HG03095 (cell line): ENCODE results near the gene ZNF799.
"Not testable (repeated sequence)": the region's sequence is repeated elsewhere in the genome, so short reads cannot be mapped to it uniquely, and the experiment has no call there.

Experiments
- ATAC-seq: cut with Tn5 transposase; IDR thresholded peaks from one replicate; pipeline ENCODE4 v1.9.1; 2021; ENCODE audit warnings: moderate library complexity; ENCODE audit not compliant: unreplicated experiment

The ZNF799 gene

GRCh38 chr19:12400633-12401502 lies at the start of gene ZNF799:
ZNF799 (minus strand) TSS chr19:12401271; CDS start chr19:12401070, 201 bp downstream.
- ATAC-seq, result peak; percentile 86

GRCh38 chr19:12450844-12451243 lies 49.8 kb upstream of the ZNF799 start:
- no peak for ATAC-seq

GRCh38 chr19:12448808-12449207 lies 47.7 kb upstream of the ZNF799 start:
- no peak for ATAC-seq

GRCh38 chr19:12440541-12441316 lies 39.7 kb upstream of the ZNF799 start, which contains the start of gene ZNF443:
ZNF443 (minus strand) TSS chr19:12441021; CDS start chr19:12440914, 107 bp downstream.
- peak; percentile 92 for ATAC-seq

DNA sequence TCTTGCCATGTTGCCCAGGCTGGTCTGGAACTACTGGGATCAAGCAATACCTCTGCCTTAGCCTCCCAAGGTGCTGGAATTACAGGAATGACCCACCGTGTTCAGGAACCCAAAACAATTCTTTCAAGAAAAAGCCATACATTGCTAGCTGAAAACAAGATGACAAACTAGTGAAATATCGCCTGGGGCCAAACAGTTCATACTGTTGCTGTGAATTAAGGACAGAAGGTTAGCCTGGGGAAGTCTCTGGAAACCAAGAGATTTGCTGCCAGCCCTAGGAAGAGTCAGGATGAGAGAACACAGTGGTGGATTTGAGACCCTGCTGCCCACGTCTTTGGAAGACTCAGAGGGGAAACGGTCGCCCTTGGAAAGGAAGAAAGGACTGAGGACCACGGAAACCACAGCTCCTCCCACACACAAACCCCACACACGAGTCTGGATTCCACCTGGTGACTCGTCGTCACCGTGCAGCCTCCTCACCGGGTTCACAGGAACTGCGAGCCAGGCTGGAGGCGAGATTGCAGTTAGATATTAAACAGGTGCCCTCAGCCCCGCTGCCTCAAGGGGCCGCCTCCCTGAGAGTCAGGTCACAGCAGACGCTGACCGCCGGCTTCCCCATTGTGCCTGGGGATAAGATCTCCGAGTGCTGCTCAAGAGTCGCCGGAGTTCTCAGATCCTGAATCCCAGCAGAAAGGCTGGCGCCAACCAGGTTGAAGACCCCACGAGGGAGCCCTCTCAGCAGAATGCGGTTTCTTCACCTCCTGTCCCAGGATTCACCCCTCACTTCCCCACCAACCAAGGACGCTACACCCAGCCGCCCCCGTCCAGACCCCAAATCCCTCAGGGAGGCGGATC lies 38.8 kb upstream of the ZNF799 start:
- not testable (repeated sequence) for ATAC-seq

DNA sequence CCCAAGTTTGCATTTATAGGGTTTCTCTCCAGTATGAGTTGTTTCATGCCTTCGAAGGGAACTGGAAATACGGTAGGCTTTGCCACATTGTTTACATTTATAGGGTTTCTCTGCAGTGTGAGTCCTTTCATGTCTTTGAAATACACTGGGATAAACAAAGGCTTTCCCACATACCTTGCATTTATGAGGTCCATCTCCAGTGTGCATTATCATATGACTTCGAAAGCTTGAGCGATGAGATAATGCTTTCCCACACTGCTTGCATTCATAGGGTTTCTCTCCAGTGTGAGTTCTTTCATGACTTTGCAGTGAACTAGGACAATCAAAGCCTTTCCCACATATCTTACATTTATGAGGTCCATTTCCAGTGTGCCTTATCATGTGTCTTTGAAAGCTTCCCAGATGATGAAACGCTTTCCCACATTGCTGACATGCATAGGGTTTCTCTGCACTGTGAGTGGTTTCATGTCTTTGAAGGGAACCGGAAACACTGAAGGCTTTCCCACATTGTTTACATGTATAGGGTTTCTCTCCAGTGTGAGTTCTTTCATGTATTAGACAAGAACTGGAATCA lies 29.7 kb upstream of the ZNF799 start:
- ATAC-seq, result not testable (repeated sequence)

- no peak for ATAC-seq
Observed at GRCh38 chr19:12425888-12426274, 24.8 kb upstream of the ZNF799 start.

GRCh38 chr19:12425236-12425887 lies 24.3 kb upstream of the ZNF799 start:
- ATAC-seq, result no peak

GRCh38 chr19:12417273-12417672 lies 16.2 kb upstream of the ZNF799 start:
- ATAC-seq, result not testable (repeated sequence)

- ATAC-seq, result no peak
Observed at GRCh38 chr19:12411893-12412292, 10.8 kb upstream of the ZNF799 start.

GRCh38 chr19:12399901-12400632 lies 1.0 kb downstream of the ZNF799 start:
- ATAC-seq, result not testable (repeated sequence)

GRCh38 chr19:12391148-12391547 lies 9.9 kb downstream of the ZNF799 start:
- not testable (repeated sequence) for ATAC-seq

DNA sequence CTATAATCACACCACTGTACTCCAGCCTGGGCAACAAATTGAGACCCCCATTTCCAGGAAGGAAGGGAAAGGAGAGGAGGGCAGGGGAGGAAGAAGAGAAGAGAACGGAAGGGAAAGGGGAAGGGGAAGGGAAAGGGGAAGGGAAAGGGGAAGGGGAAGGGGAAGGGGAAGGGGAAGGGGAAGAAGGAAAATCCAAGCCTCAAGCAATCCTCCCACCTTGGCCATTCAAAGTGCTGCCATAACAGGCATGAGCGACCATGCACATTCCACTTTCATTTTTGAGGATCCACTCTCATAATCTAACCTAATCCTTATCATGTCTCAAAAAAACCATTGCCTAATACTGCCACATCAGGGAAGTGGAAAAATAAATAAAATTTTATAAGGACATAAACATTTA lies 14.7 kb downstream of the ZNF799 start:
- ATAC-seq, result not testable (repeated sequence)

DNA sequence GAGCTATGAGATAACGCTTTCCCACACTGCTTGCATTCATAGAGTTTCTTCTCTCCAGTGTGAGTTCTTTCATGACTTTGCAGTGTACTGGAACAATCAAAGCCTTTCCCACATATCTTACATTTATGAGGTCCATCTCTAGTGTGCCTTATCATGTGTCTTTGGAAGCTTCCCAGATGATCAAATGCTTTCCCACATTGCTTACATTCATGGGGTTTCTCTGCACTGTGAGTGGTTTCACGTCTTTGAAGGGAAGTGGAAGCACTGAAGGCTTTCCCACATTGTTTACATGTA lies 20.7 kb downstream of the ZNF799 start:
- ATAC-seq, result no peak

DNA sequence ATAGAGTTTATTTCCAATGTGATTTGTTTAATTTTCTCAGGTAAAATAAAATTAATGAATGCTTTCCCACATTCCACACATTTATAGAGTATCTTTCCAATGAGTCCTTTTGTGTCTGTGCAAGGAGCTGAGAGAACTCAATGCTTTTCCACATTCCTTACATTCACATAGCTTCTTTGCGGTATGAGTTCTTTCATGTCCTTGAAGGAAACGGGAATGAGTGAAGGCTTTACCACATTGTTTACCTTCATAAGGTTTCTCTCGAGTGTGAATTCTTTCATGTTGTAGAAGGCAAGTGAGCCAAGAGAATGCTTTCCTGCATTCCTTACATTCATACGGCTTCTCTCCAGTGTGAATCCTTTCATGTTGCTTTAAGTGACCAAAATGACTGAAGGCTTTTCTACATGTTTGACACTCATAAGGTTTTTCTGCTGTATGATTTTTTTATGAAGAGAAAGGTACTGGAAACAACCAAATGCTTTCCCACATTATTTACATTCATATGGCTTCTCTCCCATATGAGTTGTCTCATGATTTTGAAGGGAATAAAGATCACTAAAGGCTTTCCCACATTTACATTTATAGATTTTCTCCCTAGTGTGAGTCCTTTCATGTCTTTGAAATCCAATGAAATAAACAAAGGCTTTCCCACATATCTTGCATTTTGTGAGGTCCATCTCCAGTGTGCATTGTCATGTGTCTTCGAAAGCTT lies 21.2 kb downstream of the ZNF799 start:
- ATAC-seq, result no peak

DNA sequence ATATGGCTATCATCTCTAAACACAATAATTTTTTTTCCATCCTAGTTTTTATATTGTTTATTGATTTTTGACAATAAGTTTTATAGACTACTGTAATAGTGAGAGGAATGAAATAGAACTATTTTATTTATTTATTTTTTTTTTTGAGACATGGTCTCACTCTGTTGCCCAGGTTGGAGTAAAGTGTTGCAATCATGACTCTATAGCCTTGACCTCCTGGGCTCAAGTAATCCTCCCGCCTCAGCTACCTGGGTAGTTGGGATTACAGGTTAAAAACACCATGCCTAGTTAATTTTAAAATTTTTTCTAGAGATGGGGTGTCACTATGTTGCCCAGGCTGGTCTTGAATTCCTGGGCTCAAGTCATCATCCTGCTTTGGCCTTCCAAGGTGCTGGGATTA lies 27.0 kb downstream of the ZNF799 start:
- no peak for ATAC-seq

DNA sequence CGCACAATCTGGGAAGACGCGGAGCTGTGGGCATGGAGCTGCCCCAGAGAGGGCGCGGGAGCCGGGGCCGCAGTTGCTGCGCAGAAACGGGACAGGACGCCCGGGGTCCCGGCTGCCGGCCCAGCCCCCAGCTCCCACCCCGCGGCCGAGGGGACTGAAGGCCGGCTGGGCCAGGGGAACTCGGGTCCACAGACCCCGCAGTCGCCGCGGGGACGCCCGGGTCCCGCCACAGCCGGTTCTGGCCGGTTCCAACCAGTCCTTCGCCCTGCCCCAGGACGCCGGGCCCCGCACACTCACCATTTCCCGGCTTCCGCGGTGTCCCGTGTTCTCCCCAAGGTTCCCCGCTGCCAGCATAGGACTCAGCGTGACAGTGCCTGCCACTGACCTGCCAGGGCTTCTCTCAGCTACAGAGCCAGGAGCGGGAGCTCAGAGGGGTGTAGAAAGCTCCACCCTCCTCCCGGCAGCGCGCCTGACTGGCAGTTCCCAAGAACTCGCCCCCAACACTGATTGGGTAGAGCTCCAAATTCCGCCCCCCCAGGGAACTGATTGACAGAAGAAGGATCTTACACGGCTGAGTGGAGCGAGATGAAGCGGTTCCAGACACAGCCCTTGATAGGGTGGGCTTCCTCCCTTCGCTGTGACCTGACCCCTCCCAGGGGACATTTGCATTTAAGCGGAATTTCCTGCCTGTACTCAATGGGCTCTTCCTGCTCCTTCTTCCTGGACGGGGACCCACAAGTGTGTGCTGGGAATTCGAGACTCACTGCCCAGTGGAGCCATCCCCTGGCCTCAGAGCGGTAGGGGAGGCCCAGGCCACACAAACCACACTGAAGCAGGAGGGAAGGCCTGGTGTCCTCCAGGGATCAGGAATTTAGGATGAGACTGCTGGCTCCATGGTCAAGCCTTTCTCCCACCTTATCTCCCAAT lies 35.6 kb downstream of the ZNF799 start, which contains the start of gene ZNF442:
Gene ZNF442 (minus strand): TSS at position 448 of the 927 bp plus-strand sequence. CDS start 2,052 bp downstream, outside the sequence.
- peak; percentile 91 for ATAC-seq
